Prostate gland (tissue), 2 donors: ENCODE data around the gene CKAP4.

Source experiments
- CTCF ChIP-seq, 4 experiments: fragments of 200-600 bp in 2 of 4; fragments of 450-650 bp in 2 of 4; sonication (generic) in 2 of 4; IDR thresholded peaks; 1 replicate in 3 of 4; 2 replicates in 1 of 4; pipeline ENCODE4 v1.5.1; 2016 to 2019; ENCODE audit warnings: antibody characterized with exemption in 4 of 4, mild to moderate bottlenecking in 2 of 4, moderate library complexity in 2 of 4
- POLR2A ChIP-seq: fragments of 450-650 bp; IDR thresholded peaks from one replicate; pipeline ENCODE4 v1.6.1; 2016; ENCODE audit warnings: antibody characterized with exemption, mild to moderate bottlenecking

GRCh38 chr12:106194351-106194750 is 53.5 kb downstream of the CKAP4 start:
- TF ChIP-seq CTCF (IDR thresholded peaks at IDR 0.05) (no peak), POLR2A (no peak)
